K562 (cell line): ENCODE results near the gene NUP98. TPM values are rescaled to one million over a fixed set of nuclear protein-coding genes. Genes with fewer than 3 reads are reported as not detected.

Experiments used
- BRD9 ChIP-seq: fragments of 450-650 bp; IDR thresholded peaks from 2 replicates; pipeline ENCODE4 v1.6.1; 2018; ENCODE audit warnings: low read depth; ENCODE audit not compliant: partially characterized antibody
- ETS2 ChIP-seq: IDR thresholded peaks from 2 replicates; pipeline ENCODE4 v1.6.1; 2016; ENCODE audit warnings: borderline replicate concordance, missing genetic modification characterization, mild to moderate bottlenecking, moderate library complexity, missing compliant biosample characterization; ENCODE audit not compliant: poor library complexity, severe bottlenecking
- ETV1 ChIP-seq: fragments of 450-650 bp; conservative IDR thresholded peaks from 2 replicates; pipeline ENCODE4 v1.6.1; 2016; ENCODE audit warnings: missing genetic modification characterization, control low read depth, low read depth, missing compliant biosample characterization
- HSF4 ChIP-seq: fragments of 250-450 bp; sonication (Bioruptor Pico); IDR thresholded peaks from 2 replicates; pipeline ENCODE4 v2.1.2; 2022; ENCODE audit warnings: mild to moderate bottlenecking, moderate library complexity, borderline replicate concordance
- KDM4B ChIP-seq, 2 experiments: fragments of 450-650 bp in 1 of 2; sonication (generic) in 1 of 2; IDR thresholded peaks; 2 replicates each; pipeline ENCODE4 v1.6.1; 2016 to 2017; ENCODE audit warnings: borderline replicate concordance in 2 of 2, antibody characterized with exemption in 1 of 2, low read depth in 1 of 2, mild to moderate bottlenecking in 1 of 2
- NRF1 ChIP-seq, 2 experiments: fragments of 450-650 bp; IDR thresholded peaks in 1 of 2; conservative IDR thresholded peaks in 1 of 2; 2 replicates each; pipeline ENCODE4 v1.6.1; 2014; ENCODE audit warnings: mild to moderate bottlenecking in 2 of 2
- PBX2 ChIP-seq, 2 experiments: IDR thresholded peaks in 1 of 2; conservative IDR thresholded peaks in 1 of 2; 2 replicates each; pipeline ENCODE4 v1.6.1; 2016; ENCODE audit warnings: low read depth in 2 of 2, mild to moderate bottlenecking in 1 of 2, missing compliant biosample characterization in 1 of 2, missing genetic modification characterization in 1 of 2, moderate library complexity in 1 of 2
- PHF8 ChIP-seq: fragments of 200-600 bp; sonication (generic); IDR thresholded peaks from 2 replicates; pipeline ENCODE4 v1.6.1; 2012; ENCODE audit warnings: mixed run types, mild to moderate bottlenecking, inconsistent platforms, low read length, moderate library complexity, borderline replicate concordance
- RAD21 ChIP-seq, 2 experiments: fragments of 250-450 bp in 1 of 2; fragments of 450-650 bp in 1 of 2; sonication (Bioruptor Pico) in 1 of 2; formaldehyde crosslinking in 1 of 2; IDR thresholded peaks in 1 of 2; conservative IDR thresholded peaks in 1 of 2; 2 replicates each; pipeline versions ENCODE4 v1.4.0 to v1.8.0; 2020 to 2022; ENCODE audit warnings: mild to moderate bottlenecking in 2 of 2, moderate library complexity in 1 of 2
- RBBP5 ChIP-seq: fragments of 200-600 bp; sonication (generic); IDR thresholded peaks from 2 replicates; pipeline ENCODE4 v1.6.1; 2012; ENCODE audit warnings: borderline replicate concordance, mild to moderate bottlenecking, low read length, control low read depth, inconsistent platforms; ENCODE audit not compliant: insufficient read depth, poor library complexity, severe bottlenecking
- TGIF2 ChIP-seq: sonication (generic); formaldehyde crosslinking; IDR thresholded peaks from 2 replicates; pipeline ENCODE4 v1.8.1; 2022; ENCODE audit warnings: mild to moderate bottlenecking, missing genetic modification reagents, moderate library complexity
- THRAP3 ChIP-seq: fragments of 450-650 bp; IDR thresholded peaks from 2 replicates; pipeline ENCODE4 v1.6.1; 2016; ENCODE audit warnings: mild to moderate bottlenecking, inconsistent platforms, borderline replicate concordance
- TRIM24 ChIP-seq, 2 experiments: fragments of 450-650 bp; IDR thresholded peaks; 2 replicates each; pipeline ENCODE4 v1.6.1; 2016
- ZNF695 ChIP-seq: fragments of 450-650 bp; formaldehyde crosslinking; IDR thresholded peaks from 2 replicates; pipeline ENCODE4 v1.4.0; 2020; ENCODE audit warnings: mild to moderate bottlenecking, moderate library complexity
- ZNF696 ChIP-seq: fragments of 250-450 bp; sonication (Bioruptor Pico); conservative IDR thresholded peaks from 2 replicates; pipeline ENCODE4 v1.4.0; 2020; ENCODE audit warnings: mild to moderate bottlenecking, moderate library complexity
- polyA plus RNA-seq, 8 experiments: library from polyadenylated mRNA; depleted of rRNA in 4 of 8; stranded (reverse) in 5 of 8; unstranded in 3 of 8; fragments of >200 nt; fragmentation: Nextera tagmentation in 2 of 8; fragmentation: Illumina TruSeq in 1 of 8; extraction: Ambion mirVana in 2 of 8; extraction: Trizol in 1 of 8; gene quantifications; 2 replicates each; pipeline versions ENCODE4 v1.2.1 to v1.2.3, GENCODE V29; 2011 to 2014; ENCODE audit warnings: inconsistent platforms in 1 of 8, missing spikeins in 1 of 8
- total RNA-seq, 7 experiments: library from RNA; depleted of rRNA in 6 of 7; stranded (reverse); fragments of >200 nt in 6 of 7; fragmentation: Illumina TruSeq in 2 of 7; extraction: Trizol in 2 of 7; gene quantifications; 2 replicates each; pipeline versions ENCODE4 v1.2.1 to v1.2.3, GENCODE V29; 2011 to 2021; ENCODE audit warnings: low replicate concordance in 1 of 7
- TF ChIP-seq, protein P1 (sequence below): sonication (generic); formaldehyde crosslinking; IDR thresholded peaks from 2 replicates; pipeline ENCODE4 v1.8.0; 2023; ENCODE audit warnings: missing genetic modification reagents, mild to moderate bottlenecking, borderline replicate concordance
- TF ChIP-seq, protein P2 (sequence below): fragments of 250-450 bp; sonication (Bioruptor Pico); IDR thresholded peaks from 2 replicates; pipeline ENCODE4 v1.8.0; 2021; ENCODE audit warnings: moderate library complexity, mild to moderate bottlenecking, inconsistent platforms

Gene NUP98
- total and polyA plus RNA-seq, 9 of the 15 experiments (the other 6 are each of a cell fraction or from before 2014, with no cell fraction given) = 45.1 to 196 (median 130) TPM

- TF ChIP-seq TGIF2 (CRISPR knock-in tag) (no peak), ZNF696 (CRISPR knock-in tag) (no peak), PHF8 (no peak; the same call in 1 of the 2 replicates), RBBP5 (peak; percentile 38), THRAP3 (no peak), HSF4 (CRISPR knock-in tag) (no peak), ZNF695 (CRISPR knock-in tag) (no peak), ETV1 (tag) (peak; percentile 95), ETS2 (tag) (no peak), RAD21 (CRISPR knock-in tag; conservative IDR thresholded peaks at IDR 0.05 in 1 of 2, IDR thresholded peaks at IDR 0.05 in 1 of 2) (peak in 1 of 2 experiments; percentile 26; a peak in 1 of 4 replicates), NRF1 (conservative IDR thresholded peaks at IDR 0.05 in 1 of 2, IDR thresholded peaks at IDR 0.05 in 1 of 2) (peak; percentile 35 to 40; a peak in 3 of 4 replicates), BRD9 (peak; percentile 90), TRIM24 (IDR thresholded peaks at IDR 0.05) (peak; percentile 87 to 90), KDM4B (IDR thresholded peaks at IDR 0.05; ENCODE audit: borderline replicate concordance in 2 of 2, low read depth in 1 of 2) (peak in 1 of 2 experiments; percentile 93; a peak in 1 of 4 replicates), PBX2 (CRISPR knock-in tag; IDR thresholded peaks at IDR 0.05; ENCODE audit: low read depth) (no peak), PBX2 (tag; conservative IDR thresholded peaks at IDR 0.05; ENCODE audit: low read depth) (peak; percentile 68)
- TF ChIP-seq, protein P1, sequence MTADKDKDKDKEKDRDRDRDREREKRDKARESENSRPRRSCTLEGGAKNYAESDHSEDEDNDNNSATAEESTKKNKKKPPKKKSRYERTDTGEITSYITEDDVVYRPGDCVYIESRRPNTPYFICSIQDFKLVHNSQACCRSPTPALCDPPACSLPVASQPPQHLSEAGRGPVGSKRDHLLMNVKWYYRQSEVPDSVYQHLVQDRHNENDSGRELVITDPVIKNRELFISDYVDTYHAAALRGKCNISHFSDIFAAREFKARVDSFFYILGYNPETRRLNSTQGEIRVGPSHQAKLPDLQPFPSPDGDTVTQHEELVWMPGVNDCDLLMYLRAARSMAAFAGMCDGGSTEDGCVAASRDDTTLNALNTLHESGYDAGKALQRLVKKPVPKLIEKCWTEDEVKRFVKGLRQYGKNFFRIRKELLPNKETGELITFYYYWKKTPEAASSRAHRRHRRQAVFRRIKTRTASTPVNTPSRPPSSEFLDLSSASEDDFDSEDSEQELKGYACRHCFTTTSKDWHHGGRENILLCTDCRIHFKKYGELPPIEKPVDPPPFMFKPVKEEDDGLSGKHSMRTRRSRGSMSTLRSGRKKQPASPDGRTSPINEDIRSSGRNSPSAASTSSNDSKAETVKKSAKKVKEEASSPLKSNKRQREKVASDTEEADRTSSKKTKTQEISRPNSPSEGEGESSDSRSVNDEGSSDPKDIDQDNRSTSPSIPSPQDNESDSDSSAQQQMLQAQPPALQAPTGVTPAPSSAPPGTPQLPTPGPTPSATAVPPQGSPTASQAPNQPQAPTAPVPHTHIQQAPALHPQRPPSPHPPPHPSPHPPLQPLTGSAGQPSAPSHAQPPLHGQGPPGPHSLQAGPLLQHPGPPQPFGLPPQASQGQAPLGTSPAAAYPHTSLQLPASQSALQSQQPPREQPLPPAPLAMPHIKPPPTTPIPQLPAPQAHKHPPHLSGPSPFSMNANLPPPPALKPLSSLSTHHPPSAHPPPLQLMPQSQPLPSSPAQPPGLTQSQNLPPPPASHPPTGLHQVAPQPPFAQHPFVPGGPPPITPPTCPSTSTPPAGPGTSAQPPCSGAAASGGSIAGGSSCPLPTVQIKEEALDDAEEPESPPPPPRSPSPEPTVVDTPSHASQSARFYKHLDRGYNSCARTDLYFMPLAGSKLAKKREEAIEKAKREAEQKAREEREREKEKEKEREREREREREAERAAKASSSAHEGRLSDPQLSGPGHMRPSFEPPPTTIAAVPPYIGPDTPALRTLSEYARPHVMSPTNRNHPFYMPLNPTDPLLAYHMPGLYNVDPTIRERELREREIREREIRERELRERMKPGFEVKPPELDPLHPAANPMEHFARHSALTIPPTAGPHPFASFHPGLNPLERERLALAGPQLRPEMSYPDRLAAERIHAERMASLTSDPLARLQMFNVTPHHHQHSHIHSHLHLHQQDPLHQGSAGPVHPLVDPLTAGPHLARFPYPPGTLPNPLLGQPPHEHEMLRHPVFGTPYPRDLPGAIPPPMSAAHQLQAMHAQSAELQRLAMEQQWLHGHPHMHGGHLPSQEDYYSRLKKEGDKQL (CRISPR knock-in tag) = no peak
- TF ChIP-seq, protein P2, sequence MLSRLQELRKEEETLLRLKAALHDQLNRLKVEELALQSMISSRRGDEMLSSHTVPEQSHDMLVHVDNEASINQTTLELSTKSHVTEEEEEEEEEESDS (CRISPR knock-in tag) = no peak
These were observed 37.5 kb upstream of the NUP98 start (continued) for GRCh38 chr11:3834664-3835461.
